GM12872 (cell line): Measurements from ENCODE around the gene MRS2.

Experiments
- TF ChIP-seq, protein P1 (sequence below): IDR thresholded peaks from 3 replicates; pipeline ENCODE4 v1.5.1; 2011; ENCODE audit warnings: low read depth, mild to moderate bottlenecking, low read length, moderate library complexity; ENCODE audit not compliant: insufficient read depth

MRS2 gene

DNA sequence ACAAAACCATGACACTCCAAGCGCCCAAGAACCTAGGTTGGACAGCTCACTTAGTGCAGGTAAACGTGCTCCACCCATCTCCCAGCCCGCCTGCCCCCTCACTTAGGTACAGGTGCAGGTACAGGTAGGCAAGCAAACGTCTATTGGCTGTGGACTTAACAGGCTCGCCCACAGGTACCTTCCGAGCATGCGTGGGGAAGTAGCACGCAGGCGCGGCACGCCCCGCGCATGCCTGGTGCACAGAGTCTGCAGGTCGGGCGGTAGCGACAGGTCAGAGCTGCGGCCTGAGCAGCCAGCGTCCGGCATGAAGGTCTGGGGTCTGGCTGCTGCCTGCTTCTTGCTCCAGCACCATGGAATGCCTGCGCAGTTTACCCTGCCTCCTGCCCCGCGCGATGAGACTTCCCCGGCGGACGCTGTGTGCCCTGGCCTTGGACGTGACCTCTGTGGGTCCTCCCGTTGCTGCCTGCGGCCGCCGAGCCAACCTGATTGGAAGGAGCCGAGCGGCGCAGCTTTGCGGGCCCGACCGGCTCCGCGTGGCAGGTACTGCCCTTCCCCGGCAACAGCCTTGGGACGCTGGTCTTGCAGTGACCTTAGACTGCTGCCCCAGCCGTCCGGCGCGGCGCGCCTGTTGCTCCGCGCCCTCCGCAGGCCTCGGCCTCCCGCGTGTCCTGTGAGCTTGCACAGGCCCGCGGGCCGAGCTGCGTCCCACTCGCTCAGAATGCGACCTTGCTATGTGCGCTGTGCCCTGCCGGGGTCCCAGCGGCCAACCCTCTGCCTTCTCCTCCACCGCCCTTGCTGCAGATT lies at the start of gene MRS2:
TSS of gene MRS2 (plus strand) at position 240 of the 804 bp plus-strand sequence. CDS start at position 351, 111 bp downstream.
- TF ChIP-seq, protein P1, sequence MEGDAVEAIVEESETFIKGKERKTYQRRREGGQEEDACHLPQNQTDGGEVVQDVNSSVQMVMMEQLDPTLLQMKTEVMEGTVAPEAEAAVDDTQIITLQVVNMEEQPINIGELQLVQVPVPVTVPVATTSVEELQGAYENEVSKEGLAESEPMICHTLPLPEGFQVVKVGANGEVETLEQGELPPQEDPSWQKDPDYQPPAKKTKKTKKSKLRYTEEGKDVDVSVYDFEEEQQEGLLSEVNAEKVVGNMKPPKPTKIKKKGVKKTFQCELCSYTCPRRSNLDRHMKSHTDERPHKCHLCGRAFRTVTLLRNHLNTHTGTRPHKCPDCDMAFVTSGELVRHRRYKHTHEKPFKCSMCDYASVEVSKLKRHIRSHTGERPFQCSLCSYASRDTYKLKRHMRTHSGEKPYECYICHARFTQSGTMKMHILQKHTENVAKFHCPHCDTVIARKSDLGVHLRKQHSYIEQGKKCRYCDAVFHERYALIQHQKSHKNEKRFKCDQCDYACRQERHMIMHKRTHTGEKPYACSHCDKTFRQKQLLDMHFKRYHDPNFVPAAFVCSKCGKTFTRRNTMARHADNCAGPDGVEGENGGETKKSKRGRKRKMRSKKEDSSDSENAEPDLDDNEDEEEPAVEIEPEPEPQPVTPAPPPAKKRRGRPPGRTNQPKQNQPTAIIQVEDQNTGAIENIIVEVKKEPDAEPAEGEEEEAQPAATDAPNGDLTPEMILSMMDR: no peak

GRCh38 chr6:24353861-24354260 lies 48.9 kb upstream of the MRS2 start:
- TF ChIP-seq, protein P1: no peak

DNA sequence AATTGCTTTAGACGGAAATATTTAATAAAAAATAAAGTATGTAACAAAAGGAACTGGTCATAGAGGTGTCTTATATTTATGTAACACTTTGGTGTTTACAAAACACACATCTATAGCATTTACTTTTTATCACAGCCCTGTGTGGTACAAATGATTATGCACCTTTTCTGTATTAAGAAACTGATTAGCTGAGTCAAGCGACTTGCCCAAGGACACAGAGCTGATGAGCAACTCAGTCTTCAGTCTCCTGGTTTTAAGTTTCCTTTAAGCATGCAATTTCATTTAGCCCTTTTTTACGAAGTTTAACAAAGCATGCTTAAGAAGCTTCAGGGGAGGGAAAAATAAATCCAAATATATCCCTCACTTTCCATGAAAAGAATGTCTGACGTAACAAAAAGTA lies 47.3 kb upstream of the MRS2 start:
- TF ChIP-seq, protein P1: no peak

- TF ChIP-seq, protein P1: no peak
Measured at GRCh38 chr6:24356310-24356973, 46.3 kb upstream of the MRS2 start.

GRCh38 chr6:24357336-24358218 lies 45.2 kb upstream of the MRS2 start, which contains the start of gene DCDC2:
Gene DCDC2 (minus strand): TSS chr6:24358059. CDS start chr6:24357750, 309 bp downstream.
- TF ChIP-seq, protein P1: no peak

DNA sequence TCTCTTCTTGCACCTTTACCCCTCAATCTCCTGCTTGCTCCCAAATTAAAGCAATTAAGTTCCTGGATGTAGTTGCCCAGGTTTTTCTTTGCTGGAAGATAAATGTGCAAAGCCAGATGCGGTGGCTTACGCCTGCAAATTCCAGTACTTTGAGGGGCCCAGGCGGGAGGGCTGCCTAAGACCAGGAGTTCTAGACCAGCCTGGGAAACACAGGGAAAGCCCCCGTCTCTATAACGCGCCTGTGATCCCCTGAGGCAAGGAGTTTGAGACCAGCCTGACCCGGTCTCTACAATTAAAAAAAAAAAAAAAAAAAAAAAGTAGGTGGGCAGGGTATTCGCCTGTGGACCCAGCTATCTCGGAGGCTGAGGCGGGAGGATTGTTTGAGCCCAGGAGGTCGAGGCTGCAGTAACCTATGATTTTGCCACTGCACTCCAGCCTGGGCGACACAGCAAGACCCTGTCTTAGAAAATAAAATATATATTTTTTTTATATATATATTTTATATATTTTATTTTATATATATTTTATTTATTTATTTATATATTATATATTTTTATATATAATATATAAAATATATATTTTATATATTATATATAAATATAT lies 44.4 kb upstream of the MRS2 start:
- TF ChIP-seq, protein P1: no peak
